IPS DF 19.7 (cell line): ENCODE data around the gene WDFY3.

Source experiments
- DNase-seq: peaks from one replicate; pipeline ENCODE4 v3.0.0-alpha.2; 2013; ENCODE audit warnings: low read depth, low spot score

Gene WDFY3

DNA sequence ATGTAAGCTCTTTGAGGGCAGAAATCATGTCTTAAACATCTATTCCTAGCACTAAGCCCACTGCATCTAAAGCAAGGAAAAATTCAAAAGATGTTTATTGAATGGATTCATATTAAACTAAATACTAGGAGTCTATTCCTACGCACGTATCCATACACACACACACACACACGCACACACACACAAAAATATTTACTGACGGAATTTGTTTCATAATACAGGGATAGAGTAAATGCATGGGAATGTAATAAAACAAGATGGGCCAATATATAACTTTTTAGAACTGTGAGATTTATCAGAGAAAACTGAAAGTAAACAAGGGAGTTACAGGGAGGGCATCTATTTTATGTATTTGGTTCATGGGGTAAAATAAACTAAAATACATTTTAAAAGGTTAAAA, 57.6 kb downstream of the WDFY3 start:
- no peak for DNase-seq

DNA sequence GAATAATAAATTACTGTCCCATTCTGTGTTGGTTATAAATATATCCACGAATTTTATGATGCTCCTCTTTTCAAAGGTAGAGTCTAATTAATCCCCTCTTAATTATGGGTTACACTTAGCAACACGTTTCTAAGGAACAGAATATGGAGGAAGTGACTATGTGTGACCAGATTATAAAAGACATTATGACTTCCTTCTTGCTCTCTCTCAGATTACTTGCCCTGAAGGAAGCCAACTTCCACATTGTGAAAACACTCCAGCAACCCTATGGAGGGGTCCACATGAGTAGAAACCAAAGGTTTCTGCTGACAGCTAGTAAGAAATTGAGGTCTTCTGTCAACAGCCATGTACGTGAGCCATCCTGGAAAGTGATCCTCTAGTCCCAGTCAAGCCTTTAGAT, 59.3 kb downstream of the WDFY3 start:
- DNase-seq = no peak

DNA sequence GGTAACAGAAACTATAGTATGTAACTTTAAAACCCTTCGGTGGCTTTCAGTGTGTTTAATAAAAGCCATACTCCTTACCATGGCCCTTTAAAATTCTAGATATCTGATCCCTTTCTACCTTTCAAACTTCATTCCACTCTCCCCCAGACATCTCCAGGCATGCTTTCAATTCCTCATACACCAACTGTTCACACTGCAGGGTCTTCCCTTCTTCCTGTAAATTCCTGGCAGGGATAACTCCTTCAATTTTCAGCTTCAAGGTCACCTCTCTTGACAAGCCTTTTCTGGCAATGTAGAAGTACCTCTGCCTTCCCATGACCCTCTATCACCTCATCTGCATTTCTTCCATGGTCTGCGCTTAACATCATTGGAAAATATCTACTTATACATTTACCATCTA, 60.8 kb downstream of the WDFY3 start:
- no peak for DNase-seq

DNA sequence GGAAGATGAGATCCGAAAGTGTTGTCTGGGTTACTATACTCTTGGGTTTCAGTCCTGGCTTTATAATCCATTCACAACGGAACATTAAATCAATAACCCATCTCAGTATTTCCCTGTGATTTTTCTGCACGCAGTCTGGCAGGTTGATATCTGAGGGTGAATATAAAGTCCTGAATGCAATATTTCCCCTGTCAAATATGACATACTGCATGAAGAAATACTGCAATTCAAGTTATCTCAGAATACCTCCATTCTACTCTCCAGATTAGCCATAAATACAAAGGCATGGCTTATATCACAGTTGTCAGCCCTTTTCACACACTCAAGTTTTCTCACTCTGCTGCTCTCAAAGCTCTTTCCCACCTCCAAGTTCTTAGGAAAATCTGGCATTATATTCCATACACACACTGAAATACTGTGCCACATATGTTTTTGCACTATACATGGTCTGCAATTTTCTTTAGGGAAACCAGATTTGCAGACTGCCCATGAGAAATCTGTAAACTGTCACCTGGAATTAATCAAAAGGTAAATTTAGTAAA, 64.7 kb downstream of the WDFY3 start:
- no peak for DNase-seq

DNA sequence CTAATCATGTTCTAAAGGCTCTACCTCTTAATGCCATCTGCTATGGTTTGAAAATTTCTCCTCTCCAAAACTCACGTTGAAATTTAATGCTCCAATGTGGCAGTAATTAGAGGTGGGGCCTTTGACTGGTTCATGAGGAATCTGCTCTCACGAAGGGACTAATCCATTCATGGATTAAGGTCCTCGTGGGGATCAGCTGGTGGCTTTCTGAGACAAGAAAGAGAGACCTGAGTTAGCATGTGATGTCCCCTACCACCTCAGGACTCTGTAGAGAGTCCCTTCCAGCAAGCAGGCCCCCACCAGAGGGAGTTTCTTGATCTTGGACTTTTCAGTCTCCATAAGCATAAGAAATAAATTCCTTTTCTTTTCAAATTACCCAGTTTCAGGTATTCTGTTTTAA, 65.3 kb downstream of the WDFY3 start:
- no peak for DNase-seq

DNA sequence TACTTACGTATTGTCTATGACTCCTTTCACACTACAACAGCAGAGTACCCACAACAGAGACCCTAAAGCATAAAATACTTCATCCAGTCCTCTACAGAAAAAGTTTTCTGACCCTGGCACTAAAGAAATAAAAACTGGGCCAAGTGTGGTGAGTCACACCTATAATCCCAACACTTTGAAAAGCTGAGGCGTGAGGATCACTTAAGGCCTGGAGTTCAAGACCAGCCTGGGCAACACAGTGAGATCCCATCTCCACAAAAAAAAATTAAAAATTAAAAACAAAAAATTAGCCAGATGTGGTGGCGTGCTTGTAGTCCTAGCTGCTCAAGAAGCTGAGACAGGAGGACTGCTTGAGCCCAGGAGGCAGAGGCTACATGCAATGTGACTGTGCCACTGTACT, 66.9 kb downstream of the WDFY3 start:
- DNase-seq = no peak

DNA sequence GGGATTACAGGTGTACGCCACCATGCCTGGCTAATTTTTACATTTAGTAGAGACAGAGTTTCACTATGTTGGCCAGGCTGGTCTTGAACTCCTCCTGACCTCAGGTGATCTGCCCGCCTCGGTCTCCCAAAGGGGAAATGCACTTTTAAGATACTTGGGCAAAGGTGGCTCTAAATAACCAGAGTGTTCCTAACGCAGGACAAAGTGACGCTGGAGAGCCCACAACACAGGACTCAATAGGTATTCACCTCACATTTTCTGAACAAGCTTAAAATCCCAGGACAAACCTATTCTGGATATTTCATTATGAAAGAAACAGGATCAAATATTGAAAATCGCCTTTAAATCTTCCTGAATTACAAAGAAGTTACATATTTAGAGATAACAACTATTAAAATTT, 69.0 kb downstream of the WDFY3 start:
- no peak for DNase-seq

DNA sequence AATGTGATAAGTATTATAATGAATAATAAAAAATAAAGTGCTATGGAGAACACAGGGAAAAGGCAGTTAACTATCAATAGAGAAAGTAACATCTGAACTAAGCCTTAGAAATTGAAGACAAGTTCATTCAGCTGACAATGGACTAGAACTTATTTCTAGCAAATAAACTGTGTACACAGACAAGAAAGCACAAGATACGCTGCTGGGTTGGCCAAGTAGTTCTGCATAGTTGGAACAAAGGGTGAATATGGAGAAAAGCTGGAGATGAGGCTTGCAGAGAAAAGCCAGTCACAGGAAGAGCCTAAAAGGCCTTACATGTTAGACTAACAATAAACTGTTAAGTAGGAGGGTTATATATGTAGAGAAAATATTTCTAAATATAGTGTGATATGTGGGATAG, 71.2 kb downstream of the WDFY3 start:
- no peak for DNase-seq

DNA sequence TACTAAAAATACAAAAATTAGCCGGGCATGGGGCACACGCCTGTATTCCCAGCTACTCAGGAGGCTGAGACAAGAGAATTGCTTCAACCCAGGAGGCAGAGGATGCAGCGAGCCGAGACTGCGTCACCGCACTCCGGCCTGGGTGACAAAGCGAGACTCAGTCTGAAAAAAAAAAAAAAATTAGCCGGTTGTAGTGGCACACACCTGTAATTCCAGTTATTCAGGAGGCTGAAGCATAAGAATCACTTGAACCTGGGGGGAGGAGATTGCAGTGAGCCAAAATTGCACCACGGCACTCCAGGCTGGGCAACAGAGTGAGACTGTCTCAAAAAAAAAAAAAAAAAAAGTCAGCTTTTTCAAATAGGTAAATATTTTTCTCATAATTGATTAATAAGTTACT, 71.9 kb downstream of the WDFY3 start:
- DNase-seq = no peak

DNA sequence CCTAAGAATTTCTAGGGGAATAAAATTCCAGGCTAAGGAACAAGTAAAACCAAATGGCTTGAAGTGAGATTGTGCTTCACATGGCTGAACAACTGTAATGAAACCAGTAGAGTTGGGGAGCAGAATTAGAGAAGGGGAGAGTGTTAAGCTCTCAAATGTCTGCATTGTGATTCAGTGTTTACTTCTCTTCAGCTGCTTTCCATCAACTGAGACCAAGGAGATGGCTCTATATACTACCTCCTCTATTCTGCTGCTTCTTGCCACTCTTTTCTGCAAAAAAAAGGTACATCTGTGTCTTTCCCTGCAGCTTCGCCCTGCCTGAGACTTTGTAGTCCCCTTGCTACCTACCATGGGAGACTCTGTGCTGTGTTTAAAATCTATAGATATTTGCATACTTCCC, 73.5 kb downstream of the WDFY3 start:
- DNase-seq = no peak

DNA sequence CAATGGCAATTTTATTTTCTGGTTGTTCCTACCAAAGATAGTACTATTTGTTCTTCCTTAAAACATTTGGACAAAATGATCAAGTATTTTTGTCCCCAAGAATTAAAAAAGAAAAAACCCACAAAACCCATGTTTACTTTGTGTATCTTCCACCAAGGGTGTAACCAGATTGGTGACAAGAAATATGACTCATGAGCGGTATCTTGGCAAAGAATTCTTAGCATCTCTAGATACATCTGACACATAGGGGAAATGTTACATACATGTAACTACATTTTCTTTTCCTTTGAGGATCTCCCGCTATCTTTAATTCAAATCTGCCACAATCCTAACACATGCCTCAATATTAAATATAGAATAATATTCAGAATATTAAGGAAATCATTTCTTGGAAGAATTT, 78.7 kb downstream of the WDFY3 start:
- no peak for DNase-seq

DNA sequence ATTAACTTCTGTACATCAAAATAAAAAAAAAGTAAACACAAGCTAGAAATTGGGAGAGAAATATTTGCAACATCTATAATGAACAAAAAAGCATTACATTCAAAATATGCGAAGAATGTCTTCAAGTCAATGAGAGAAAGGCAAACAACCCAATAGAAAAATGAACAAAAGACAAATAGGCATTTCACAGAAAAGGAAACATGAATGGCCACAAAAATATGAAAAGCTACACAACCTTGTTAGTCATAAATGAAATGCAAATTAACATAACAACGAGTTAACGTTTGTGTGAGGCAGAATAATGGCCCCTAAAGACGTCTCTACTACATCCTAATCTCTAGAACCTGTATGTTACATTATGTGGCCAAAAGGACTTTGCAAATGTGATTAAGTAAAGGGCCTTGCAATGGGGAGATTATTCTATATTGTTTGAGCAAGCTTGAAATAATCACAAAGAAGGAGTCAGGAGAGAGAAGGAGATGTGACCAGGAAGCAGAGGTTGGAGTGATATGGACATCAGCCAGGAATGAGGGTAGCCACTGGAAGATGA, 86.8 kb downstream of the WDFY3 start:
- no peak for DNase-seq

DNA sequence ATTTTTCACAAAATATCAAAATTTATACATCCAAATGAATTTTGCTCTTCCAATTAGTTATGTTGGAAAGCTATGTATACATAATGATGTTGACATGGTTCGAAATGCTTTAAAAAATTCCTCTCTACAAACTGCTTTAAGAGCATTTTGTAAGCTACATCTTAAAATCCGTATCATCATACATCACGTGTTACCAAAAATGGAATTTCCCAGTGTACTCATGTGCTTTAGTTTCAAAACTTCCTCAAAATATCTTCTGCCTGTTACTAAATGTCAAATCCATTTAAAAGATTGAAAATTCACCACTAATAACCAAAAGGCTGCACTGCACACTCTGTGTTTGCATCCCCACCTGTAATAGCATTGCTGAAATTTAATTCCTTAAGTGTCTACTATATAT, 87.9 kb downstream of the WDFY3 start:
- no peak for DNase-seq

DNA sequence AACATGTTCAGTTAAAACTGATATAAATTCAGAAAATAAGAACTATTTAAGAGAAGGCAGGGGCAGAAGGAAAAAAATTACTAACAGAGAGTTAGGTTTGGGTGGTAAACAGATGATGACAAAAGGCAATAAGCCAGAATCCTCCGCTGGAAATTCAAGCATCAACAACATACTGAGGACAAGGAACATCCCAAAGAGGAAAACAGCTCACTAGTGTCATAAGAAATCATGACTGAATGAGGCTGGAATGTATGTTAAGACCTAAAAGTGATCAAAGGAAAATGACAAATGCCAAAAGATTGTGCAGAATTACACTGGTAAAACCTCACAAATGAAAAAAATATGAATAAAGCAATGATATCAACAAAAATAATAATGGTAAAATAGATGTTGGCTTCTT, 88.4 kb downstream of the WDFY3 start:
- DNase-seq = no peak

DNA sequence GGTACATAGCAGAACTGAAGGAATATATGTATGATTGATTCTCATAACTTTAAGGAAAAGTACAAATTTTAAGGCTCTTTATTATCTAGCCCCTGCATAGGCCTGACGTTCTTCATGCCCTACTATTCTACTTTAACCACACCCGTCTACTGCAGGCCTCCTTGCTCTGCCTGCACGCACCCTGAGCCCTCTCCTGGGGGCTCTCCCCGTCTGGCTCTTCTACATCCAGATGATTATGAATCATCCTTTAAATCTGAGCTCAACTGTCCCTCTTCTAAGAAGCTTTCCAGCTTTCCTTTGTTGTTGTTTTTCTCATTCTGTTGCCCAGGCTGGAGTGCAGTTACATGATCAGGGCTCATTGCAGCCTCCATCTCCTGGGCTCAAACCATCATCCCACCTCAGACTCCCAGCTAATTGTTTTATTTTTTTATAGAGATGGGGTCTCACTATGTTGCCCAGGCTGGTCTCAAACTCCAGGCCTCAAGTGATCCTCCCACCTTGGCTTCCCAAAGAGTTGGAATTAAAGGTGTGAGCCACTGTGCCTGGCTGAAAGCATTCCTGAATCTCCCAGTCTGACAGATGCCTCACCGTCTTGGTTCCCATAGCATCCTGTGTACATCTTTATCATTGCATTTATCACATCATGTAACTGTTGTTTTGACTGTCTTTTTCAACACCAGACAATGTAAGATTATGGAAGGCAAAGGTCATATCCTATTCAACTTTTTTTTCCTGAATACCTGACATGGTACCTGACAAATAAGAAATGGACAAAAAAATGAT, 89.2 kb downstream of the WDFY3 start:
- DNase-seq = no peak

DNA sequence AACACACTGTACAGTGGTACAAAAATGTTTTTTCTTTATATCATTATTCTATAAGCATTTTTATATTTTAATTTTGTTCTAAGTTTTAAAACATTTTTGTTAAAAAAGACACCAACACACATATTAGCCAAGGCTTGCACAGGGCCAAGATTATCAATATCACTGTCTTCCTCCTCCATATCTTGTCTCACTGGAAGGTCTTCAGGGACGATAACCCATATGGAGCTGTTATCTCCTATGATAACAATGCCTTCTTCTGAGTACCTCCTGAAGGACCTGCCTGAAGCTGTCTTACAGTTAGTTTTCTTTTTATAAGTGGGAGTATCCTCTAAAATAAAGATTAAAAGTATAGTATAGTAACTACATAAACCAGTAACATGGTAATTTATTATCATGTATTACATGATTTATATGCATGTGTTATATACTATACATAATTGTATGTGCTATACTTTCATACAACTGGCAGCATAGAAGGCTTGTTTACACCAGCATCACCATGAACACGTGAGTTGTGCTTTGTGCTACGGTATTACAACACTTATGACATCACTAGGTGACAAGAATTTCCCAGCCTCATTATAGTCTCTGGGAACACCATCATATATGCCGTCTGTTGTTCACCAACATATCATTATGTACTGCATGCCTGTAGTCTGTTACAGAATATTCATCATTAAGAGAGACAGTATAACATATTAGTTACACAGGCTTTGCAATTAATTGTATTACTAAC, 90.7 kb downstream of the WDFY3 start:
- no peak for DNase-seq

DNA sequence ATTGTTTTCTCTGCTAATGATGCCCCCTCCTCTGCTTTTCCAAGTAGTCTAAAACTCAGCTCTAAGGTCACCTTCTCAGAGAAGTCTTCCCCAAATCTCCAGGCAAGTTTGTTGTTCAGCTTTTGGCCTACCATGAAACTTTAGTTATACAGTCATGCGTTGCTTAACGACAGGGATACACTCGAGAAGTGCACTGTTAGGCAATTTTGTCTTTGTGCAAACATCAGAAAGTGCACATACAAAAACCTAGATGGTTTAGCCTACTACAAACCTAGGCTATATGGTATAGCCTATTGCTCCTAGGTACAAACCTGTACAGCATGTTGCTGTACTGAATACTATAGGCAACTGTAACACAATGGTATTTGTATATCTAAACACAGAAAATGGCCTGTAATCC, 91.9 kb downstream of the WDFY3 start:
- DNase-seq = no peak

DNA sequence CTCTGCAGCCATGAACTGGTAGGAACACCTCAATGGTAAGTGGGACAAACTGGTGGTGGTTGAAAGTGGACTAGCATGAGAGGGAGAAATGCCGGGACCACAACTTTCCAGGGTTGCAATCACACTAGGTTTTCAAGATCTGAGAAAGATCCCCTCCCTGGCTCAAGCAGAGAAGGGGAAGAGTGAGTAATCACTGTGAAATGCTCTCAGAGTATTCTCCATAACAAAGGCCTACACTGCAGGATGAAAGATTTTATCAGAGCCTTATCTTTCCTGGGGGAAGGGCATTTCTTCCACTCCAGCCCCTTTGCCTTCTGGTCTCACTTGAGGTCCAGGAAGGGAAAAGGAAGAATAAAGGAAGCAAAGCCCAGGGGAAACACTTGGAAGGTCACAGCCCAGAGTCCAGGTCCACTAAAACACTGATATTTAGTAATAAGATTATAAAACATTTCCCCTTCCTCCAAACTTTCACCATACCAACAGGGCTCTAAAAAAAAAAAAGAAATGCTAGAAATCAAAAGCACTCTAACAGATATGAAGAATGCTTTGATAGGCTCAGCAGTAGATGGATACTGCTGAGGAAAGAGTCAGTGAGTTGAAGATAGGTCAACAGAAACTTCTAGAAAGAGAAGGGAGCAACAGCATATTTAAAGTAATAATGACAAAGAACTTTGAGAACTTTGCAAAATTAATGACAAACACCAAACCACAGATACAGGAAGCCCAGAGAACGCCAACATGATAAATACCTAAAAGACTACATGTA, 95.9 kb downstream of the WDFY3 start:
- DNase-seq = peak; percentile 91

DNA sequence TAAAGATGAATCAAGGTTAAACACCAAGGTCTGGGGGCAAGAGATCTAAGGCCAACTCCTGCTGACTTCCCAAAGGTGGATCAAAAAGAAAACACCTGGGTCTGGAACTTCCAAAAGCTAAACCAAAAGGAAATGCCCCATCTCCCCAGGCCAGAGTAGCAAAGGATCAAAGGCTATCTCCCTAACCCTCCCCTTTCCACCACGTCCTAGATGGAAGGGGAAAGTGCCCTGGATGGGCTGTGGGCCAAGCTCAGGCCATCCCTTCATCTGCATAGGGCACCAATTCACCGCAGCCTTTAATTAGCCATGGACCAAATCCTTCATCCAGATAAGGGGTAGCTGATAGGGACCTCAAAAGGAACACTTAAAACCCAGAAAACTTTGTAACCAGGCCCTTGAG, 100.2 kb downstream of the WDFY3 start:
- no peak for DNase-seq

DNA sequence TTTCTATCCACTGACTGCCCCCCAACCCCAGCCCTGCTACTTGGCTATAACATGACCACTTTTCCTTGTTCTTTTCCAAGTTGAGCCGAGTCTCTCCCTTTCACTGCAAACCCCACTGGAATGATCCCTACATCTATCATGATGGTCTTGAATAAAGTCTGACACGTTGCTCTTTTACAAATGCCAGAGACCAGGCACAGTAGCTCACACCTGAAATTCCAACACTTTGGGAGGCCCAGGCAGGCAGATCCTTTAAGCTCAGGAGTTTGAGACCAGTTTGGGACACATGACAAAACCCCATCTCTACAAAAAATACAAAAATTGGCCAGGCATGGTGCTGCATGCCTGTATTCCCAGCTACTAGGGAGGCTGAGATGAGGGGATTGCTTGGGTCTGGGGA, 100.9 kb downstream of the WDFY3 start:
- DNase-seq = no peak

DNA sequence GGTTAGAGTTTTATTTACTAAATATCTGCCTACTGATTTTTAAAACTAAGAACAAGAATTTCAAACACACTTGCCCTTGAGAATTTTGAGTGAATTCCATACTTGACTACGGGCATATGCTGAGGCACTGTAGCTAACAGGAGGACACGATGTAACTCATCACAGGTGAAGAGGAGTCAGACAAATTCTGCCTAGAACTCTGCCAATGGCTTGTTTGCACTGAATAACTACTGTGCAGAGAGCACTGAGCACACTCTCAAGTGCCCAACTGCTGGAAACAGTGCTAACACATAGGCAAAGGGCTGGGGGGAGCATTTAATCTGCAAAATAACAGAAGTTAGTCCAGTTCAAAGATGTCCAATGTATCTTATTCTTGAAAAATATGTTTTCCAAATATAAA, 104.4 kb downstream of the WDFY3 start:
- DNase-seq = no peak

DNA sequence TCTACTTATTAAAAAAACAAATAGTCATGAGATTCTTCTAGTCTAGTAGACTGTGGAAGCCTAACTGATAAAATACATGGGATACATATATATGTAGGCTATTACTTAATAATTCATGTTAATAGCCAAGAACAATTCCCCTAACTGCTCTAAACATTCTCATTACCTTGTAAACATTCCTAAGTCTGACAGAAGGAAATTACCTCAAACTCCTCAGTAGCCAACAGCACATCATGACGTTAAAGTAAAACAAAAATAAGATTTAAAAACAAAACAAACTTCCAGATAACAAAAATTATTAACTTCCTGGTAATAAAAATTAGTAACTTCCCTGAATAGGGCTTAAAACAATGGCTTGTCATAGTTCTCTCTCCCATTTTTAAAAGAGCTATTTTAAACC, 109.2 kb downstream of the WDFY3 start:
- no peak for DNase-seq
